Uterus (tissue), 2 donors: Measurements from ENCODE around the gene SND1.

Experiments used
- CTCF ChIP-seq, 4 experiments: fragments of 200-600 bp in 2 of 4; fragments of 450-650 bp in 2 of 4; sonication (generic) in 2 of 4; IDR thresholded peaks; one replicate each; pipeline ENCODE4 v1.5.1; 2016 to 2019; ENCODE audit warnings: antibody characterized with exemption in 4 of 4, mild to moderate bottlenecking in 2 of 4, moderate library complexity in 1 of 4
- POLR2A ChIP-seq, 2 donors: fragments of 450-650 bp; IDR thresholded peaks; one replicate each; pipeline ENCODE4 v1.6.1; 2016; ENCODE audit warnings: antibody characterized with exemption in 2 of 2, mild to moderate bottlenecking in 1 of 2, moderate library complexity in 1 of 2

DNA sequence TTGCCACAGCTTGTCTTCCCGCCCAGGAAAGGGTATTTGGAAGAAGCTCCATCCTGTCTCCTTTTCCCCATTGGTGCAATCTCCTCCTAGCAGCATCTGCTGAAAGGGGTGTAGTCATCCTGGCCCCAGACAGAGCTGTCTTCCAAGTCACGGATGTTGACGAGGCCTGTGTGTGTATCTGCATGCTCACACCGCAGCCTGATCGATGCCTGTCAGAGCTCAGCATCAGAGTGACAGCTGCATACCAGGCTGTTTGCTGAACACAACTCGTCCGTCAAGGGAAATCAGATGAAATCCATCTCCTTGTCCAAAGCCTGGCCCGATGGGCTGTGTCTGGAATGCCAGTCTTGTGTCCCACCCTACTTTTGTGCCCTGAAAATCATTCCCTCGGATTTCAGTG, 400.4 kb downstream of the SND1 start:
- TF ChIP-seq CTCF (IDR thresholded peaks at IDR 0.05) (no peak), POLR2A (IDR thresholded peaks at IDR 0.05) (no peak)
